ENCODE measurements around the gene MYADM.
A peak's percentile ranks its signal among the peaks of the same experiment; 100 is the strongest.

GRCh38 chr19:53865523-53865917 is 2.2 kb upstream of the MYADM start:
- TF ChIP-seq ZSCAN5A (CRISPR knock-in tag; IDR thresholded peaks at IDR 0.05; ENCODE audit: borderline replicate concordance) (no peak), TSC22D2 (CRISPR knock-in tag; IDR thresholded peaks at IDR 0.05; ENCODE audit: borderline replicate concordance) (no peak), CEBPB (IDR thresholded peaks at IDR 0.05; ENCODE audit: borderline replicate concordance, low read depth, low read length) (no peak), SP1 (IDR thresholded peaks at IDR 0.05) (no peak), SP1 (CRISPR knock-in tag; IDR thresholded peaks at IDR 0.05) (no peak), CTCF (CRISPR knock-in tag; IDR thresholded peaks at IDR 0.05) (peak; percentile 60), RAD21 (CRISPR knock-in tag; IDR thresholded peaks at IDR 0.05) (no peak), SRSF9 (IDR thresholded peaks at IDR 0.05; ENCODE audit: borderline replicate concordance, insufficient read depth, low read depth, low read length, poor library complexity, severe bottlenecking) (no peak), RBFOX2 (IDR thresholded peaks at IDR 0.05; ENCODE audit: low read depth, low read length) (no peak), ZNF510 (CRISPR knock-in tag; IDR thresholded peaks at IDR 0.05; ENCODE audit: low read depth) (no peak), MXI1 (IDR thresholded peaks at IDR 0.05; ENCODE audit: borderline replicate concordance, low read depth, low read length) (no peak), ZFP82 (CRISPR knock-in tag; IDR thresholded peaks at IDR 0.05; ENCODE audit: borderline replicate concordance) (no peak), ERF (CRISPR knock-in tag; IDR thresholded peaks at IDR 0.05) (no peak), SKI (IDR thresholded peaks at IDR 0.05; ENCODE audit: partially characterized antibody) (no peak), ZFYVE20 (CRISPR knock-in tag; IDR thresholded peaks at IDR 0.05; ENCODE audit: borderline replicate concordance, low read depth) (no peak)

Measured in HepG2 (cell line).